ENCODE data around the gene RABGEF1.

DNA sequence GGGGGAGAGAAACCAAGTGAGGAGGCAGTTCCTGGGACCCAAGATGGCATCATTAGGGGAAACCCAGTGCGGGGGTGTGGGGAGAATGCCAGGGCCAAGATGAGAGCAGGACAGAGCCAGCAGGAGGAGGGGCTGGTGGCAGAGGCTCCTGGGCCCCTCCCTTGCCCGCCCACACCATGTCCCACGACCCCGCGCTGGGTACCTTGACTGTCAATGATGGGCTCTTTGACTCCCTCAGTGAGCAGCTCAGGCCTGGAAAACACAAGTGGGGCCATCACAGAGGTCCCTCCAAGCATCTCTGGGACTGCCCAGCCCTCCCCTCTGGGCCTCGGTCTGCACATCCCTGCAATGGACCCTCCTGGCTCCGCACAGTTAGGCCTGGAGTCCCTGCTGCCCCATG, 75.4 kb downstream of the RABGEF1 start:
- TF ChIP-seq CTCF (conservative IDR thresholded peaks at IDR 0.05; ENCODE audit: low read length), result no peak
- TF ChIP-seq EZH2phosphoT487 (IDR thresholded peaks at IDR 0.05; ENCODE audit: borderline replicate concordance, low read depth, low read length), result no peak

All from OCI-LY7 (cell line).